A549 (cell line): Measurements from ENCODE around the gene ADISSP.

ENCODE experiments used
- CEBPB ChIP-seq, 2 experiments: fragments of >200 bp in 1 of 2; sonication (Bioruptor Twin) in 1 of 2; formaldehyde crosslinking in 1 of 2; IDR thresholded peaks; 2 replicates each; pipeline ENCODE4 v1.6.1; 2012 to 2016
- CTCF ChIP-seq: fragments of >200 bp; sonication (Bioruptor Twin); formaldehyde crosslinking; IDR thresholded peaks from 3 replicates; pipeline ENCODE4 v1.5.1; 2016
- FOSB ChIP-seq: fragments of 250-450 bp; sonication (Bioruptor Pico); IDR thresholded peaks from 2 replicates; pipeline ENCODE4 v1.5.0; 2020; ENCODE audit warnings: mild to moderate bottlenecking, moderate library complexity
- MAZ ChIP-seq: fragments of 150-350 bp; IDR thresholded peaks from 2 replicates; pipeline ENCODE4 v1.6.1; 2014; ENCODE audit warnings: antibody characterized with exemption, low read depth, low read length, borderline replicate concordance
- NPAS2 ChIP-seq: fragments of 250-450 bp; sonication (Bioruptor Pico); IDR thresholded peaks from 2 replicates; pipeline ENCODE4 v1.8.0; 2022; ENCODE audit warnings: mild to moderate bottlenecking, moderate library complexity, borderline replicate concordance
- PBX3 ChIP-seq: IDR thresholded peaks from 2 replicates; pipeline ENCODE4 v1.6.1; 2012
- POLR2A ChIP-seq: IDR thresholded peaks from 2 replicates; pipeline ENCODE4 v1.6.1; 2012; ENCODE audit warnings: mild to moderate bottlenecking, low read length
- RARB ChIP-seq: fragments of 250-450 bp; sonication (Bioruptor Pico); IDR thresholded peaks from 2 replicates; pipeline ENCODE4 v1.8.0; 2021; ENCODE audit warnings: mild to moderate bottlenecking, moderate library complexity
- RCOR1 ChIP-seq: fragments of 150-350 bp; IDR thresholded peaks from 2 replicates; pipeline ENCODE4 v1.6.1; 2014; ENCODE audit warnings: antibody characterized with exemption, low read length, low read depth
- REST ChIP-seq: fragments of 200-600 bp; sonication (generic); IDR thresholded peaks from 2 replicates; pipeline ENCODE4 v1.6.1; 2016; ENCODE audit warnings: antibody characterized with exemption, mild to moderate bottlenecking, moderate library complexity
- ZFP36 ChIP-seq: fragments of 450-650 bp; IDR thresholded peaks from 2 replicates; pipeline ENCODE4 v1.6.1; 2014; ENCODE audit warnings: borderline replicate concordance; ENCODE audit not compliant: partially characterized antibody
- ZNF302 ChIP-seq: fragments of 250-450 bp; sonication (Bioruptor Pico); IDR thresholded peaks from 2 replicates; pipeline ENCODE4 v1.9.0; 2021; ENCODE audit warnings: inconsistent platforms, mild to moderate bottlenecking, moderate library complexity

- no peak for TF ChIP-seq POLR2A
- TF ChIP-seq MAZ, result no peak
- no peak for TF ChIP-seq CTCF
- TF ChIP-seq RARB, result no peak
- TF ChIP-seq RCOR1, result no peak
- no peak for TF ChIP-seq ZFP36
- no peak for TF ChIP-seq FOSB (CRISPR knock-in tag)
- TF ChIP-seq ZNF302, result no peak
- no peak for TF ChIP-seq PBX3
- no peak for TF ChIP-seq CEBPB (IDR thresholded peaks at IDR 0.05)
- TF ChIP-seq NPAS2 (CRISPR knock-in tag), result no peak
- no peak for TF ChIP-seq REST
These were observed 26.8 kb downstream of the ADISSP start for GRCh38 chr20:3740615-3741301.
